HT-29 (cell line): ENCODE measurements around the gene UST. TPM values are rescaled to one million over a fixed set of nuclear protein-coding genes. Genes with fewer than 3 reads are reported as not detected.
"Not testable (repeated sequence)": the region's sequence is repeated elsewhere in the genome, so short reads cannot be mapped to it uniquely, and the experiment has no call there.

Experiments
- DNase-seq: peaks from one replicate; pipeline ENCODE4 v3.0.0-alpha.2; 2015; ENCODE audit warnings: low spot score
- total RNA-seq: library from RNA; depleted of rRNA; stranded (reverse); fragments of >200 nt; shearing (Covaris generic); gene quantifications from 2 replicates; pipeline ENCODE4 v1.2.3, GENCODE V29; 2014

UST gene
- total RNA-seq, 1 experiment from 2014 or later: 3.1 TPM

DNA sequence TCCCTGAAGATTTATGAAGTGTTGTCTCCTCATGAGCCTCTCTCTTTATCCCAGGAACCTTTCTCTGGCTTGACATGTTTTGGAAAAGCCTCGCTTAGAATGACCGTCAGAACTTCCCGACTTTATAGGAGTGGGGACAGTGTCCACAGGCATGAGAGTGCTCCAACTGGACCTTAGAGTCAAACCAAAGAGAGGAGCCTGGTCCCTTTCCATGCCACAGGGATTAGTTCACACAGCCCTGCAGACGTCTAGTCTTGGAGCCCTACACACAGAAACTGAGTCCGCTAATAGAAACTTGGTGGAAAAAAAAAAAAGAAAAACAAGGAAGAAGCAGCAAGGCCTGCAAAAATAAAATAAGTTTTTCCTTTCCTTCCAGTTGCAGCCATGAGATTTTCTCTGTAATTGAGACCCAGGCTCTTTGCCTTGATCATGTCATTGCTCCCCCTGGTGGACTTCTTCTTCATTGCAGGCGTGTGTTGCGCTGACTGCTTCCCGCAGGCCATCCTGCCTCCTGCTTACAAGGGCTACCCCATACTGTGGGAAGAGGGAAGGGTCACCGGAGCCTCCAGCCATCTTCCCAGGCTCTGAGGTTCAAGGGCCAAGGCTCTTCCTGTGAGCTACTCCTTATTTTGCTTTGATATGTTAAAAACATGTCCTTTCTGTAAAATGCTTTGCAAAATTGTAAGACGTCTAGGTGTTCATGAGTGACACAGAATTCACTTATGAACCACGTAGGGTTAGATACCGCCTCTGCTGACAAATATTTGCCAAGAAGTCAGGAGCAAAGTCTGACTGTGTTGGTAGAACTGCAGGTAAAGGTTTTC, 201.0 kb downstream of the UST start:
- DNase-seq: peak; percentile 93

DNA sequence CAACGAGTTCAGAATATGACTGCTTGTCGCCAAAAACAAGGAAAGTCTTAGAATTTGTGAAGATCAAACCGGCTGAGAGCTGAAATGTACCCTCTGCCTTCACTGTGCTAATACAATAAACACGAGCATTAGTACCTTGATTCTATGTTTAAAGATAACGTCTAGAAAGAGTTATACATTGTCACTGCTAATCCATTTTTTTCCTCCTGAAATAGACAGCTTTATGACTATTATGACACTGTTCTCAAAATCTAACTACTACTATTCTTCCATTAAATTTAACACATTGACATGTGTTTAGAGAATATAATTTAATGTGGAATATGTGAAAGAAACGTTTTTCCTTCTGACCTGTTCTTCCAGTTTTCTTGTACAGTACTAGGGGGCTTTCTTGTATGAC, 204.8 kb downstream of the UST start:
- no peak for DNase-seq

GRCh38 chr6:148952147-148953035, 205.6 kb downstream of the UST start:
- DNase-seq: no peak

DNA sequence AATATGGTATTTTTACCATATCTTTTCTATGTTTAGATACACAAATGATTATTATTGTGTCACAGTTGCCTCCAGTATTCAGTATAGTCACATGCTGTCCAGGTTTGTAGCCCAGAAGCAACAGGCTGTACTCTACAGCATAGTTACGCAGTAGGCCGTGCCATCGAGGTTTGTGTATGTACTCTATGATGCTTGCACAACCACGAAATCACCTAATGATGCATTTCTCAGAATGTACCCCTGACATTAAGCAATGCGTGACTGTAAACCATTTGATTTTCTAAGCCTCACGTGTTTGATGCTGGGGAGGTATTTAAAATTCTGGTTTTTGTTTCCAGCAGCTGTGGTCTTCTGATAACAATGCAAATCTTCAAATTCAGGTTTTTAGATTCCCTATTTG, 207.6 kb downstream of the UST start:
- no peak for DNase-seq

GRCh38 chr6:148954934-148955333, 208.1 kb downstream of the UST start:
- DNase-seq: no peak

- no peak for DNase-seq
Measured at GRCh38 chr6:148955441-148955840, 208.6 kb downstream of the UST start.

- not testable (repeated sequence) for DNase-seq
Measured at GRCh38 chr6:148956163-148956562, 209.3 kb downstream of the UST start.

- DNase-seq: no peak
Measured at GRCh38 chr6:148957752-148958151, 210.9 kb downstream of the UST start.

DNA sequence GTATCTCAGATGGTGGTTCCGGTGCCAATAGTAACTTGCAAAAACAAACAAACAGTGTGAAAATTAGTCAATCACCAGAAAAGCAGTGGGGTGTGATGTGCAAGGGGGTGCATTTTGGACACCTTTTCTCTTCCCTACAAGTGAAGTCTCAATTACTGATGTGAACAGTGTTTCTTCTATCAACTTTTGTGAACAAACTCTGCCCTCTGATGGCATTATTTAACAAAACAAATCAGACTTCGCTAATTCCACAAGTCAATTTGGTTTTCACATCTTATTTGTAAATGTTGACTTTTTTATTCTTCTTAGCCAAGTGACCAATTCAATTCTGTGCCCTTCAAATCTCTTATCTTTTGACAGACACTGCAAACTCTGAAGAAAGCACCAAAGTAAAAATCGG, 212.2 kb downstream of the UST start:
- DNase-seq: no peak

DNA sequence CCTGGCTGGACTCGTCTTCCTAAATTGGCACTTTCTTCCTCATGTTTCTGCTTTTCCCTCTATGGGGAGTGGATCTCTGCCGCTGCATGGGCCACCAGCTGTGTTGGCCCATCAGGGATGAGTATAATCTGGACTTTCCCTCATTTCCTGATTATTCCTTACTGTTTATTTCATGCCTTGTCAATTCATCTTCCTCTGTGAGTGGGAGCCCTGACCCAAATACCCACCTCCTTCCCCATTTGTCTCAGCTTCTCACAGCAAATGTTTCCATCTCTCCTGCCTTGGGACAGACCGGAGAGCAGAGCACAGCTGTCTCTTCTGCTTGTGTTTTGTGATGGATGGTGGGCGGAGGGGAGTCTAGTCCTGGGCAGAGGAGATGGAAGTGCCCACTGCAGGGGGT, 212.7 kb downstream of the UST start:
- DNase-seq: no peak

DNA sequence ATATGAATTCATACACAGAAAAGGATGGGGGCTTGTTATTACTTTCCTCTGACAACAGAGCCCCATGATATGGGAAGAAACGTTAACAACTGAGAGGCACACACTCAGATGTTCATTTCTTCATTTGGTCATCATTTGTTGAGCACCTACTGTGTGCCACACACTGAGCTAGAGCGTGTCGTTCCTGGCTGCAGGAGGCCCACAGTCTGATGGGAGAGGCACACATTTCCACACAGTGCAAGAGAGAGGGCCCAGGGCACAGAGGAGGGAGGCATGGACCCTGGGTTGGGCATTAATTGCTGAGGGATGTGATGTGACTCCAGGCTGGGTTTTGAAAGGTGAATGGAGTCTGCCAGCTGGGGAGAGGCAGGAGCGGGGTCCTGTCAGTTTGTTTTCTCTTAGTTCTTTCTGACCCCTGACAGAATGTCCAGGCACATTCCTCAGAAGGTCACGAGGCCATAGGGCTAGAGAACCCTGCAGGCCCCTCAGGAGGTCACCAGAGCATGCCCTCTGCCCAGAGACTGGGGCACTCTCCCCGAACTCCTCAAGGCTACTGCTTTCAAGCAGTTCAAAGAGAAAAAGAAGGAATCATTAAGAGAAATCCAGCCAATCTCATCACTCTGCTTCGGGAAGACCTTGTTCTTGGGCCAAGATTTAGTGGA, 216.2 kb downstream of the UST start:
- DNase-seq: no peak

DNA sequence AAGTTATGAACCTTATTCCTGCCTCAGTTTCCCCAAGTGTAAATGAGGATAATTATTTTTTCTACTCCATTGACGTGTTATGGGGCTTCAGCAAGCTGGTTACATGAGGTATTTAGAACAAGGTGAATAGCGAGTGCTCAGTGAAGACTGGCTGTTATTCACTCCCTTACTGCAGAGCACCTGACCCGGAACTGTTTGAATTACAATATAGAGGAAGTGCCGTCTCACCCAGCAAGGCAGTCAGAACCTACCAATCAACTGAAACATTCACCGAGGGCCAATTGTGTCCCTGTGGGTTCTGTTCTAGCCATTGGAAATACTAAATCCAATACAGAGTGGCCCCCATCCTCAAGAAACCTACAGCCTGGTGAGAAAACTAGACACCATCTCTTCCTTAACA, 216.9 kb downstream of the UST start:
- no peak for DNase-seq

GRCh38 chr6:148964467-148964866, 217.6 kb downstream of the UST start:
- no peak for DNase-seq

- DNase-seq: no peak
Measured at GRCh38 chr6:148965287-148965686, 218.5 kb downstream of the UST start.

GRCh38 chr6:148967011-148967520, 220.2 kb downstream of the UST start:
- DNase-seq: no peak

DNA sequence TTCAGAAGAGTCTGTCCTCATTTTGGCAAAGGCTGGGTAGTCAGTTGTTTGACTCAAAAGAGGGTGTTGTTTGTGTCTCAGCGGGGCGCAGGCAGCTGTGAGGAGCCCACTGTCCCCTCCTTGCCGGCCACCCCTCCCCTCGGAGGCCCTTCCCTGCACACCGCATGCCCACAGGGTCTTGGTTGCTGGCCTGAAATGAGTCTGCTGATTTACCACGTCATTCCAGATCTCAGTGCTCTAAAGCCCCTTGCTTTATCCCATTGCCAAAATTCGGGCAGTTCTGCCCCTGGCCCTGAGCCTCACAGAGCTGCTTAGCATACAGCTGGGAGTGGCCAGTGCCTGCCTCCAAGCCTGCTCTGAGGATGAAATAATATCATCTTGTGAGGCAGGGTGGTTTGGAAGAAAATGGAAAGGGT, 220.7 kb downstream of the UST start:
- no peak for DNase-seq

DNA sequence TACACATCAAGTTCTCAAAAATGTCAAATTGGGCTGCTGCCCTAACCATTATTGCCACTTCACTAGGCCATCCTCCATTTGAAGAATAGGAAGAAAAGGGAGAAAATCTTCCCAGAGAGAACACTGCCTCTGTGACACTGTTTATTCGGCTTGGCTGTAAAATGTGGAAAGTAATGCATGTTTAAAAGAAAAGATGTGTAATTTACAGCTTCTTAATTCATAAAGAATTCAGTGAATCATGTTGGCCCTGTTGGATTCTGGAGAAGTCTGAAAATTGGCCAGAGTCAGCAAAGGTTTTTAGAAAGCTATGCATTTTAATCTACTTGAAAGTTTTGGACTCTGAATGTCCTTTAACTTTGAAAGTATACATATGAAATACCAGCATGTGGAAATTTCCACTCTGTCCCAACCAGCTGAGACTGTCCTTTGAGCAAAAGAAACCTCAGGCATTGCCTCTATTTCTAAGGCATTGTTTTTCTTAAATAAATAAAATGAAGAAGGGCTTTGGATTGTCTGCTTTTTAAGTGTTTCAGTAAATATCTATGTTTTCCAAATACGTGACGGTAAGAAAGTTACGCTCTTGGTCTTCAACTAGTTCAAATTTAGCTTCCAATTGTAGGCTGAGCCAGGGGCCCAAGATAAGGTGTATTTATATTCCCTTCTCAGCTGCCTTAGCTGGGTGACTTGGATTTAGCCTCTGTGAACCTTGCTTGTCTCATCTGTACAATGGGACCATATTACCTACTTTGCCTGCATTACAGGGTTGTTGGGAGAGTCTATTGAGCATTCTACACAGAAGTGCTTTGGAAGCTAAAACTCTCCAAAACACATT, 222.2 kb downstream of the UST start:
- DNase-seq: no peak

- DNase-seq: no peak
Measured at GRCh38 chr6:148969603-148970061, 222.8 kb downstream of the UST start.

- no peak for DNase-seq
Measured at GRCh38 chr6:148971031-148971927, 224.4 kb downstream of the UST start.

- DNase-seq: peak; percentile 68
Measured at GRCh38 chr6:148972481-148972880, 225.7 kb downstream of the UST start.
